ENCODE results near the gene ARHGAP1.

DNA sequence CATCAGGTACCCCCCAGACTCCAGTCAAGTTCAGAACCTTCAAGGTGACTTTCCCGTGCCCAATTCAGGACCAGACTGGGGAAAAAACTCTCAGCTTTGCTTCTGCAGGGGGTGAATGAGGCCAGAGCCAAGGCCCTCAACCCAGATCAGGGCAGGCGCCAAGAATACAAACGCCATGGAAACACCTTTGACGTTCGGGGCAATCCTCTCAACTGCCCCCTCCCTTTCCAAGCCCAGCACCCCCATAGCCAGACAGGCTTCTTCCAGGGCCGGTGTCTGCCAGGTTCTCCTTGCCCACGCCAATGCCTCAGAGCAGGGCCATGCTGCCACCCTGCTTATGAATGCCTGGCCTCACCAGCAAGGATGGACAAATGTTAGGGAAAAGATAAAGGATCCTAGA, 5.8 kb downstream of the ARHGAP1 start:
- TF ChIP-seq POLR2A (IDR thresholded peaks at IDR 0.05): no peak
- TF ChIP-seq, protein P1, sequence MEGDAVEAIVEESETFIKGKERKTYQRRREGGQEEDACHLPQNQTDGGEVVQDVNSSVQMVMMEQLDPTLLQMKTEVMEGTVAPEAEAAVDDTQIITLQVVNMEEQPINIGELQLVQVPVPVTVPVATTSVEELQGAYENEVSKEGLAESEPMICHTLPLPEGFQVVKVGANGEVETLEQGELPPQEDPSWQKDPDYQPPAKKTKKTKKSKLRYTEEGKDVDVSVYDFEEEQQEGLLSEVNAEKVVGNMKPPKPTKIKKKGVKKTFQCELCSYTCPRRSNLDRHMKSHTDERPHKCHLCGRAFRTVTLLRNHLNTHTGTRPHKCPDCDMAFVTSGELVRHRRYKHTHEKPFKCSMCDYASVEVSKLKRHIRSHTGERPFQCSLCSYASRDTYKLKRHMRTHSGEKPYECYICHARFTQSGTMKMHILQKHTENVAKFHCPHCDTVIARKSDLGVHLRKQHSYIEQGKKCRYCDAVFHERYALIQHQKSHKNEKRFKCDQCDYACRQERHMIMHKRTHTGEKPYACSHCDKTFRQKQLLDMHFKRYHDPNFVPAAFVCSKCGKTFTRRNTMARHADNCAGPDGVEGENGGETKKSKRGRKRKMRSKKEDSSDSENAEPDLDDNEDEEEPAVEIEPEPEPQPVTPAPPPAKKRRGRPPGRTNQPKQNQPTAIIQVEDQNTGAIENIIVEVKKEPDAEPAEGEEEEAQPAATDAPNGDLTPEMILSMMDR (IDR thresholded peaks at IDR 0.05 in 8 of 11, conservative IDR thresholded peaks at IDR 0.05 in 3 of 11): no peak
- no peak for TF ChIP-seq POLR2AphosphoS5 (IDR thresholded peaks at IDR 0.05)

Measured in spleen (tissue), 7 donors.